WERI-Rb-1 (cell line): ENCODE data around the gene IQGAP2.
"Not testable (repeated sequence)": the region's sequence is repeated elsewhere in the genome, so short reads cannot be mapped to it uniquely, and the experiment has no call there.

Source experiments
- DNase-seq: peaks from one replicate; pipeline ENCODE4 v3.0.0-alpha.2; 2020
- H3K27ac ChIP-seq: fragments of 250-450 bp; sonication (Bioruptor Pico); 2 replicates; pipeline ENCODE4 v1.5.1; 2020; ENCODE audit warnings: mild to moderate bottlenecking, moderate library complexity
- H3K27me3 ChIP-seq: fragments of 250-450 bp; sonication (Bioruptor Pico); 2 replicates; pipeline ENCODE4 v1.5.1; 2021; ENCODE audit warnings: mild to moderate bottlenecking, low read depth, moderate library complexity; ENCODE audit not compliant: insufficient read depth, severe bottlenecking
- H3K36me3 ChIP-seq: fragments of 250-450 bp; sonication (Bioruptor Pico); 2 replicates; pipeline ENCODE4 v1.5.1; 2020; ENCODE audit warnings: mild to moderate bottlenecking, moderate library complexity
- H3K4me3 ChIP-seq: 2 replicates; pipeline ENCODE4 v1.5.1; 2011; ENCODE audit warnings: low read depth, mild to moderate bottlenecking, control low read depth, low read length
- H3K9me3 ChIP-seq: fragments of 250-450 bp; sonication (Bioruptor Pico); 2 replicates; pipeline ENCODE4 v1.5.1; 2021; ENCODE audit warnings: mild to moderate bottlenecking, moderate library complexity; ENCODE audit not compliant: severe bottlenecking
- CTCF ChIP-seq: IDR thresholded peaks from 2 replicates; pipeline ENCODE4 v1.5.1; 2011; ENCODE audit warnings: low read depth, mild to moderate bottlenecking, control low read depth, inconsistent platforms, low read length

IQGAP2 gene

GRCh38 chr5:76546497-76547102, 143.5 kb downstream of the IQGAP2 start:
- DNase-seq, result no peak
- Histone ChIP-seq H3K27me3 (no peaks in the 10 kb centered on the region), H3K27ac (peak overlapping the region; percentile 5), H3K36me3 (no peaks in the 10 kb centered on the region), H3K9me3 (no peaks in the 10 kb centered on the region), H3K4me3 (no peak overlapping the region)
- TF ChIP-seq CTCF, result no peak

- Histone ChIP-seq H3K9me3 (peaks cover 2% of the 10 kb centered on the region), H3K27me3 (no peaks in the 10 kb centered on the region), H3K27ac (peak overlapping the region; percentile 2), H3K4me3 (no peak overlapping the region), H3K36me3 (no peaks in the 10 kb centered on the region)
- DNase-seq, result no peak
- no peak for TF ChIP-seq CTCF
Measured at GRCh38 chr5:76547242-76547890, 144.3 kb downstream of the IQGAP2 start.

- Histone ChIP-seq H3K9me3 (peaks cover 2% of the 10 kb centered on the region), H3K27ac (no peak overlapping the region; the same call in 1 of the 2 replicates), H3K4me3 (no peak overlapping the region), H3K36me3 (no peaks in the 10 kb centered on the region), H3K27me3 (no peaks in the 10 kb centered on the region)
- no peak for DNase-seq
- TF ChIP-seq CTCF, result no peak
Measured at GRCh38 chr5:76547891-76548524, 144.9 kb downstream of the IQGAP2 start.

- Histone ChIP-seq H3K27me3 (no peaks in the 10 kb centered on the region), H3K9me3 (peaks cover 2% of the 10 kb centered on the region), H3K27ac (peak overlapping the region; percentile 4; the same call in 1 of the 2 replicates), H3K36me3 (no peaks in the 10 kb centered on the region), H3K4me3 (no peak overlapping the region)
- no peak for TF ChIP-seq CTCF
- DNase-seq, result peak; percentile 78
Measured at GRCh38 chr5:76548525-76549229, 145.6 kb downstream of the IQGAP2 start.

- H3K9me3 ChIP-seq, DNase-seq, H3K27me3 ChIP-seq, H3K4me3 ChIP-seq, H3K36me3 ChIP-seq: not testable (repeated sequence)
- peak overlapping the region; percentile 62 for H3K27ac ChIP-seq
Measured at GRCh38 chr5:76550881-76551280, 147.8 kb downstream of the IQGAP2 start.

GRCh38 chr5:76552546-76552945, 149.5 kb downstream of the IQGAP2 start:
- TF ChIP-seq CTCF, result no peak

More at GRCh38 chr5:76552546-76552945, 149.5 kb downstream of the IQGAP2 start:
- H3K9me3 ChIP-seq, result peaks cover 2% of the 10 kb centered on the region
- H3K27me3 ChIP-seq, result no peaks in the 10 kb centered on the region
- DNase-seq, result no peak
- no peak overlapping the region for H3K4me3 ChIP-seq
- no peaks in the 10 kb centered on the region for H3K36me3 ChIP-seq
- no peak overlapping the region for H3K27ac ChIP-seq
